ENCODE results near the gene ZPBP2. TPM values are rescaled to one million over a fixed set of nuclear protein-coding genes. Genes with fewer than 3 reads are reported as not detected.

The ZPBP2 gene
- total RNA-seq, 2 donors from 2014 or later: not detected

DNA sequence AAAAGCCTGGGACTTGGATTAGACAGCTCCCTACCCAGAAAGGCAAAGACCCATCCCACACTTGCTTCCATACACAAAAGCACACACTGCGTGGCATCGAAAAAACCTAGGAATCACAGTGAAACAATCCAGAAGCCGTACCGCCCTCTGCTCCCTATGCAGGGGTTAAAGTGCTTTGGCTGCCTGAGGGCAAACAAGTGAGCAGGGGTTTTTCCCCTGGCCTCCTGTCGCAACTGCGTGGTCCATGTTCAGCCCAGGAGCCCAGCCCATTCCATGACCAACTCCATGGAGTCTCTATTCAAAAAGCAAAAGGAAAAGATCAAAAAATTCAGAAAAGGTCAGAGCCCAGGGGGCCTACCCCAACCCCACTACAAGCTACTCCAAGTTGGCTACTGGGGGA is 54.0 kb downstream of the ZPBP2 start:
- Histone ChIP-seq H3K9me3 (no peaks in the 10 kb centered on the region), H3K27ac (no peak overlapping the region), H3K4me3 (no peak overlapping the region), H3K27me3 (no peaks in the 10 kb centered on the region), H3K36me3 (replicated peaks in 1 of 2; ENCODE audit: insufficient read depth in 1 of 2, low read depth in 2 of 2) (peaks cover 6 to 23% of the 10 kb centered on the region in 2 donors), H3K4me1 (peaks cover 22% of the 10 kb centered on the region)
- intact Hi-C loops (cut with DNase I): no loop called here
- ATAC-seq (no peak), DNase-seq (no peak)
- 78 to 92% methylated on average over 6 of the region's 6 CpGs for WGBS, 2 donors
- TF ChIP-seq, protein P1, sequence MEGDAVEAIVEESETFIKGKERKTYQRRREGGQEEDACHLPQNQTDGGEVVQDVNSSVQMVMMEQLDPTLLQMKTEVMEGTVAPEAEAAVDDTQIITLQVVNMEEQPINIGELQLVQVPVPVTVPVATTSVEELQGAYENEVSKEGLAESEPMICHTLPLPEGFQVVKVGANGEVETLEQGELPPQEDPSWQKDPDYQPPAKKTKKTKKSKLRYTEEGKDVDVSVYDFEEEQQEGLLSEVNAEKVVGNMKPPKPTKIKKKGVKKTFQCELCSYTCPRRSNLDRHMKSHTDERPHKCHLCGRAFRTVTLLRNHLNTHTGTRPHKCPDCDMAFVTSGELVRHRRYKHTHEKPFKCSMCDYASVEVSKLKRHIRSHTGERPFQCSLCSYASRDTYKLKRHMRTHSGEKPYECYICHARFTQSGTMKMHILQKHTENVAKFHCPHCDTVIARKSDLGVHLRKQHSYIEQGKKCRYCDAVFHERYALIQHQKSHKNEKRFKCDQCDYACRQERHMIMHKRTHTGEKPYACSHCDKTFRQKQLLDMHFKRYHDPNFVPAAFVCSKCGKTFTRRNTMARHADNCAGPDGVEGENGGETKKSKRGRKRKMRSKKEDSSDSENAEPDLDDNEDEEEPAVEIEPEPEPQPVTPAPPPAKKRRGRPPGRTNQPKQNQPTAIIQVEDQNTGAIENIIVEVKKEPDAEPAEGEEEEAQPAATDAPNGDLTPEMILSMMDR (IDR thresholded peaks at IDR 0.05): no peak

DNA sequence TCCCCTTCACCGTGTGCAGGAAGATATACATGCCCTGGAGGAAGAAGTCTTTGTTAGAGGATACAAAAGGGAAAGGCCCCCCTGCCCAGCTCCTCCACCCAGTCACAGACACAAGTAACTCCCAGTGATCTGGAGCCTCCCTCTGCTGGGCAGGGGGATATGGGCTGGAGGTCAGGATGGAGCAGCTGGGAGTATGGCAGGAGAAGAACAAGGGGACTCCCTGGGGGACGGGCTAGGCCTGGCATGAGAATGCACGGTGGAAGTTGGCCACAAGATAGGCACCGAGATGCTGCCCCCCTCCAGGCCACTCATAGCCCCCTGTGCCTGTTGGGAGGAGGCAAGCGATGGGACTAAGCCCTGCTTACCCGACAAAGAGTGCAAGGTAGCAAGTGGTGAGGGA is 55.2 kb downstream of the ZPBP2 start:
- Histone ChIP-seq H3K27me3 (no peaks in the 10 kb centered on the region), H3K4me3 (no peak overlapping the region), H3K9me3 (no peaks in the 10 kb centered on the region), H3K27ac (no peak overlapping the region), H3K4me1 (peaks cover 28% of the 10 kb centered on the region), H3K36me3 (replicated peaks in 1 of 2; ENCODE audit: insufficient read depth in 1 of 2, low read depth in 2 of 2) (peaks cover 6 to 23% of the 10 kb centered on the region in 2 donors)
- 87 to 93% methylated on average over 6 of the region's 6 CpGs for WGBS, 2 donors
- TF ChIP-seq POLR2A (IDR thresholded peaks at IDR 0.05): no peak
- TF ChIP-seq, protein P1 (IDR thresholded peaks at IDR 0.05): no peak
- ATAC-seq (no peak), DNase-seq (no peak)
- intact Hi-C loops (cut with DNase I): no loop called here

DNA sequence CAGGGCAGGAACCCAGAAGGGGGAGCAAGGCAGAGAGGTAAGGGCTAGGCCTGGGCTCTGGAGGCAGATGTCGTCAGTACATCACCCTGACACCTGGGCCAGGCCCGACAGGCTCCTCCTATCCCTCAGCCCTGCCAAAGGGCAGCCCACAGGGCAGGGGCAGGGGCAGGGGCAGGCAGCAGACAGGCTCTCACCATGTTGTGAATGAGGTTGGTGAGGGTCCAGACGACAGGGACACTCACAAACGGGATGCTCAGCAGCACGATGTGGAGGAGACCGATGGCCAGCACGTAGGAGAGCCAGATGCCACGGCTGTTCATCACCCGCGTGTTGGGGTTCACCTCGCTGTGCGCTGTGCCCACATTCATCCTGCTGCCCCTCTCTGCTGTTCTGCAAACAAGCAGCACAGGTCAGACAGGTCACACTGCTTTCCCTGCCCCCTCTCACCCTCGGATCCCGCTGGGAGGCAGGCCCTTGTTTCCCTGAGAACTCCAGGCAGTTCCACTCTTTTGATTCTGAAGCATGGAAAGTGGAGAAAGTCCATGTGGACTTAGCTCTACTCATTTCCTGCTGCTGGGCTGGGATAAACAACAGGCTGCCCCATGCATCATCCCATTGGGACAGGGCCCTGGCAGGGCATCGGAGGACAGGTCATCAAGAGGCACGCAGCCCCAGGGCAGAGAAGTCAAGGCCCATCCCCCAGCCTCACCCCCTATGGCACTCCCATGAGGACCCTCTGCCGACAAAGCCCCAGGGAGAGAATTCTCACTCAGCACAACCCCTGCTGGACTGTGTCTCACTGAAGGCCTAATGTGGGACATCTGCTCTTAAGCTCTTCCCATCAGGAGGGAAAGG is 56.1 kb downstream of the ZPBP2 start:
- Histone ChIP-seq H3K36me3 (replicated peaks in 1 of 2; ENCODE audit: insufficient read depth in 1 of 2, low read depth in 2 of 2) (peaks cover 6 to 23% of the 10 kb centered on the region in 2 donors), H3K4me1 (peaks cover 36% of the 10 kb centered on the region), H3K4me3 (no peak overlapping the region), H3K27ac (no peak overlapping the region), H3K27me3 (no peaks in the 10 kb centered on the region), H3K9me3 (no peaks in the 10 kb centered on the region)
- 62 to 65% methylated on average over 14 to 17 of the region's 17 CpGs for WGBS, 2 donors
- ATAC-seq: no peak
- intact Hi-C loops (cut with DNase I): no loop called here
- TF ChIP-seq, protein P1 (IDR thresholded peaks at IDR 0.05): no peak
- TF ChIP-seq POLR2A (IDR thresholded peaks at IDR 0.05): no peak
- no peak for DNase-seq

DNA sequence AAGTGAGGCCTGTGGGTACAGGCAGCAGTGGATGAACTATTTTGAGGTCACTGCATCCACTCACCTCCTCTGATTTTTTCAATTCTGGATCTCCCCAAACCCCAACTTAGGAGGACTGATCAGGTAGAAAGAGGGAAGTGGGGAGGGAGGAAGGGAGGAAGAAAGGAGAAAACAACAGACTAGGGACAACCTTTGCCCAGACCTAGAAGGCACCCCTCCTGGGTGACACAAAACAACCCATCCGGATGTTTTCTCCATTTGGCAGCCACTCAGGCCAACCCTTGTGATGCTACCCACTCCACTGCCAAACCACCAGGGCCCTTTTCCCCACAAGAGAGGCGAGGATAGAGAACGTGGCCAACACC is 56.7 kb downstream of the ZPBP2 start:
- peaks cover 42% of the 10 kb centered on the region for H3K4me1 ChIP-seq
- no peaks in the 10 kb centered on the region for H3K9me3 ChIP-seq
- H3K27ac ChIP-seq: no peak overlapping the region
- DNase-seq (no peak), ATAC-seq (no peak)
- H3K36me3 ChIP-seq (replicated peaks in 1 of 2; ENCODE audit: insufficient read depth in 1 of 2, low read depth in 2 of 2): peaks cover 6 to 23% of the 10 kb centered on the region in 2 donors
- no peak for TF ChIP-seq POLR2A (IDR thresholded peaks at IDR 0.05)
- TF ChIP-seq, protein P1 (IDR thresholded peaks at IDR 0.05): no peak
- no peak overlapping the region for H3K4me3 ChIP-seq
- 42 to 66% methylated on average over 3 of the region's 3 CpGs for WGBS, 2 donors
- H3K27me3 ChIP-seq: no peaks in the 10 kb centered on the region
- intact Hi-C loops (cut with DNase I): no loop called here
